GM20431 (cell line): ENCODE measurements around the gene AP5M1.
"Not testable (repeated sequence)": the region's sequence is repeated elsewhere in the genome, so short reads cannot be mapped to it uniquely, and the experiment has no call there.

Source experiments
- in situ Hi-C: fragments of 300-500 bp; cut with MseI, MboI; formaldehyde crosslinking; loops from one replicate; pipeline ENCODE4 v1.15.0; 2020; ENCODE audit warnings: low sequenced_read_pairs; ENCODE audit not compliant: unreplicated experiment

Gene AP5M1, protein sequence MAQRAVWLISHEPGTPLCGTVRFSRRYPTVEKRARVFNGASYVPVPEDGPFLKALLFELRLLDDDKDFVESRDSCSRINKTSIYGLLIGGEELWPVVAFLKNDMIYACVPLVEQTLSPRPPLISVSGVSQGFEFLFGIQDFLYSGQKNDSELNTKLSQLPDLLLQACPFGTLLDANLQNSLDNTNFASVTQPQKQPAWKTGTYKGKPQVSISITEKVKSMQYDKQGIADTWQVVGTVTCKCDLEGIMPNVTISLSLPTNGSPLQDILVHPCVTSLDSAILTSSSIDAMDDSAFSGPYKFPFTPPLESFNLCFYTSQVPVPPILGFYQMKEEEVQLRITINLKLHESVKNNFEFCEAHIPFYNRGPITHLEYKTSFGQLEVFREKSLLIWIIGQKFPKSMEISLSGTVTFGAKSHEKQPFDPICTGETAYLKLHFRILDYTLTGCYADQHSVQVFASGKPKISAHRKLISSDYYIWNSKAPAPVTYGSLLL

DNA sequence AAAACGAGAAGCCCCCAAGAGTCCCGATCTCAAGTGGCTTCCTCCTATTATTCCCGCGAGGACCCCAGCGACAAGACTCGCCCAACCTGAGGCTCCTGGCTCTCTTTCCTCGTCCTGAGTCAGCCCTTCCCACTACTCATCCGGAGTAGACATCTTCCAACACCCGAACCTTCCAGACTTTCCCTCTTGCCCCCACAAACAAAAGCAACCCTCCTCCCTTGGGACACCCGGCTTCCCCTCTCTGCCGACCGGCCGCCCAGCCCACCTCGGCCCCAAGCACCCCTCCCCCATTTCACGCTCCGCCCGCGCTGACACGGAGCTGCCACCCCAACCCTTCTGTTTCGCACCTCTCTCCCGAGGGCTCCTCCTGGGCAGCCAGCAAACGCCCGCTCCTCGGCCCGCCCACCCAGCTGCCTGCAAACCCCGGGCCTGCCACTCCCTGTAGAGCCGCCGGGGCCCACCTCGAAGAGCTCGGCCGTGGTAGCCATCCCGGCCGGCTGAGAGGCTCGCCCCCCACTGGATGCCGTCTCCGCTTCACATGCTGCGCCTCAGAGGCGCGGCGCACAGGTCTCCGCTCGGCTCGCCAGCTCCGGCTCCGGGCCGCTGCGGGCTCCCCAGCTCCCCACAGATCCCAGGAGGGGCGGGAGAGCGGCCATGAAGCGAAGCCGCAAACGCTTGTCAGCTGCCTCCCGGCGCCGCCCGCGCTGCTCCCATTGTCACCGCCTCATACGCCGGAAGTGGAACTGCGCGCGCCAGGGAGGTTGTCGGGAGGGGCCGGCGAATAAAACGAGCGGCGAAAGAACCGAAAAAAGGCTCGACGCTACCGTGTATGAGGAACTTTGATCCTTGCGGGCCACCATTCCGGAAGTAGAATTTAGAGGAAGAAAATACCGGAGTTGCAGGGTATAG, at the start of gene AP5M1, which contains the start of gene EXOC5:
TSS of gene AP5M1 (plus strand) at position 811 of the 909 bp plus-strand sequence. CDS start 344 bp downstream, outside the sequence.
TSS of gene EXOC5 (minus strand) at position 745 of the 909 bp plus-strand sequence. CDS start at position 488, 257 bp downstream.
- in situ Hi-C loops, result no loop called here

DNA sequence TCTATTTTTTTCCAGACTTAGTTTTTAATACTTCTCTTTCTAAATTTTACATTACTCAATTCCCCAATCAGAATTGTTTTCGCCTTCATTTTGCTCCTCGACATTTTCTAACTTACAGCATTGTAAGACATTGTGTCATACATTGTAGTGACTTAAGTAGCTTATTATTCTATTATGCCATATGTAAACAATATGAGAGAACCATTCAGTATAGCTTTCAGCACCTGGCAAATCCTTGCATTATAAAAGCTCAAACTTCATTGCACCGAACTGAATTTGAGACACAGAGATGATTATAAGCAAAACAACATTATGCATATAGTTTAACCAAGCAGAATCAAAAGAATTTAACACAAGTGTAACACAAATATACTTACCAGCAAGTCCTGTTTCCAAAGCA, 46.8 kb upstream of the AP5M1 start:
- in situ Hi-C loops, result no loop called here

DNA sequence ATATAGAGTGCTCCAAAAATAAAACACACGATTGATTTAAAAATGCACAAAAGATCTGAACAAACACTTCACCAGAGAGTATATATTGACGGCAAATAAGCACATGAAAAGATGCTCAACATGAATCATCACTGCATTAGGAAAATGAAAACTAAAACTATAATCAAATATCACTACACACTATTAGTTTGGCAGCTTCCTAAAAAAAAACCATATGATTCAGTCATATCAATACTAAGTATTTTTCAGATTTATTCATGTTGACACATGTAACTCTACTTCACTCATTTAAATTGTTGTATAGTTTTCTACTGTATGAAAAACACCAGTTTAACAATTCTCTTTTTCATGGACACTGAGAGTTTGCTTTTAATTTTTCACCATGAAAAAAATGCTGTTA, 41.7 kb upstream of the AP5M1 start:
- in situ Hi-C loops, result no loop called here

DNA sequence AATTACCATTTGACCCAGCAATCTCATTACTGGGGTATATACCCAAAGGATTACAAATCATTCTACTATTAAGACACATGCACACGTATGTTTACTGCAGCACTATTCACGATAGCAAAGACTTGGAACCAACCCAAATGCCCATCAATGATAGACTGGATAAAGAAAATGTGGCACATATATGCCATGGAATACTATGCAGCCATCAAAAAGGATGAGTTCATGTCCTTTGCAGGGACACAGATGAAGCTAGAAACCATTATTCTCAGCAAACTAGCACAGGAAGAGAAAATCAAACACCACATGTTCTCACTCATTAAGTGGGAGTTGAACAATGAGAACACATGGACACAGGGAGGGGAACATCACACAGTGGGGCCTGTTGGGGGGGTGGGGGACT, 40.5 kb upstream of the AP5M1 start:
- in situ Hi-C loops, result not testable (repeated sequence)

DNA sequence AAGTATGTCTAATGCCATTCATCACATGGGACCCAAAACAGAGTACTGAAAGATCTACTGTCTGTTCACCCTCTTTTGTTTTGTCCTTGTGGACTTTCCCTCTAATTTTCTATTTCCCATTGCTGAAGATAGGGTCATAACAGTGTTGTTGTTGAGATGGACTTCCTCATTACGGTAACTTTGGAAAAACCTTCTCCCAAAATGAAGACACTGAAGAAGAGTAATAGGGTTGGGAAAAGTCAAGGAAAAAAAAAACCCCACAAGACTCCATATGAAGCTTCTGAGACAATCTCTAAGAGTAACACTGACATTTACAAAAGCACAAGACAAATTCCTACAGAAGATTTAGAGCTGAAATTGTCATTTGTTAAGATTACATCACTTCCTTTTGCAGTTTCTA, 36.8 kb upstream of the AP5M1 start:
- in situ Hi-C loops, result no loop called here

DNA sequence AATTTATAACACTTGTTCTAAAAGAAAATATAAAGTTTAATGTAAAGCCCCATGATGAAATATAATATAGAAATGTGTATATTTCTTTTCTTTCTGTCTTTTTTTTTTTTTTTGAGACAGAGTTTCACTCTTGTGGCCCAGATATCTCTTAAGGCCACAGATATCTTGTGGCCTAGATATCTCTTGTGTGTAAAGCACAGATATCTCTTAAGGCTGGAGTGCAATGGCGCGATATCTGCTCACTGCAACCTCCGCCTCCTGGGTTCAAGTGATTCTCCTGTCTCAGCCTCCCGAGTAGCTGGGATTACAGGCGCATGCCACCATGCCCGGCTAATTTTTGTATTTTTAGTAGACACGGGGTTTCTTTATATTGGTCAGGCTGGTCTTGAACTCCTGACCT, 28.7 kb upstream of the AP5M1 start:
- in situ Hi-C loops, result not testable (repeated sequence)

DNA sequence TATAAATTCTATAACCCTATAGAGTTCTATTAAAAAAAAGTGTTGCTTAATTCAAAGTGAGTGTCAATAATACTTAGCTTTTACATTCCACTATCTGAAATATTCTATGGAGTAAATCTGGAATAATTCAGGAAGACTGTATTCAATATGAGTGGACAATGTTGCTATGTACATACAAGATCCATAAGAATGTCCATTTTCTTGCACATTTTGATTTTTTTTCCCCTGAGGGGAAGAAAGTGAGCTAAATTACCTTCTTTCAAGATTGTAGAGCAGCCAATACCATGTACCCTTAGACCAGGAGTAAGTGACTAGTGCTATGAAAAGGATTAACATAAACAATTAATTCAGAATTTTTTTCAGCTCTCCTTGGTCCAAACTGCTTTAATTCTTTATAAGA, 25.5 kb upstream of the AP5M1 start:
- in situ Hi-C loops, result no loop called here

DNA sequence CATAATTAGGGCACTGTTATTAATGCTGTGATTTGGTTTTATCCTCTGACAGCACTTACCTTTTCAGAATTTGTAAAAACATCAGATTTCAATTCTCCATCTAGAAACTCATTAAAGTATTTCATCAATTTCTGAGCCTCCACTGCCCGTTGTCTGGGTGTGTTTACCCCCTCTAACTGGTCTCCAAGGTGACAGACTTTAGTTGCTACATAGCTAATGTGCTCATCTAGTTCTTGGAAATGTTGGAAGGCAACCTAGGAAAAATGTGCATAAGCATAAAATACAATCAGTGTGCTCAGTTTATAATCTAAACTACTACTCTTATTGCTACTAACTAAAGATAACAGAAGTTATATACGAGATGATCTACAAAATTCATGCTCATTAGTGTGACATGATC, 24.7 kb upstream of the AP5M1 start:
- in situ Hi-C loops, result no loop called here

DNA sequence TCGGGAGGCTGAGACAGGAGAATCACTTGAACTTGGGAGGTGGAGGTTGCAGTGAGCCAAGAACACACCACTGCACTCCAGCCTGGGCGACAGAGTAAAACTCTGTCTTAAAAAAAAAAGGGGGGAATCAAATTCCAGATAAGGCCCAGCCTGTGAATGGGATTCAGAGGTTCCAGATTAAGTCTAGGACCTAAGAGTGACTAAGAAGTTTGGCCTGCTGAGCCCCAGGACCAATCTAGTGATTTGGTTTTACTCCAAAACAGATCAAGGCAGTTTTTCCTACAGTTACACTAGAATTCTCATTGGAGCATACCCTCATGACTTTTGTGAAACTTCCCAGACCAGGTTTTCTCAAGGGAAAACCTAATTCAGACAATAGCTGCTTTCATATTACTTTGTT, 22.8 kb upstream of the AP5M1 start:
- in situ Hi-C loops, result no loop called here

DNA sequence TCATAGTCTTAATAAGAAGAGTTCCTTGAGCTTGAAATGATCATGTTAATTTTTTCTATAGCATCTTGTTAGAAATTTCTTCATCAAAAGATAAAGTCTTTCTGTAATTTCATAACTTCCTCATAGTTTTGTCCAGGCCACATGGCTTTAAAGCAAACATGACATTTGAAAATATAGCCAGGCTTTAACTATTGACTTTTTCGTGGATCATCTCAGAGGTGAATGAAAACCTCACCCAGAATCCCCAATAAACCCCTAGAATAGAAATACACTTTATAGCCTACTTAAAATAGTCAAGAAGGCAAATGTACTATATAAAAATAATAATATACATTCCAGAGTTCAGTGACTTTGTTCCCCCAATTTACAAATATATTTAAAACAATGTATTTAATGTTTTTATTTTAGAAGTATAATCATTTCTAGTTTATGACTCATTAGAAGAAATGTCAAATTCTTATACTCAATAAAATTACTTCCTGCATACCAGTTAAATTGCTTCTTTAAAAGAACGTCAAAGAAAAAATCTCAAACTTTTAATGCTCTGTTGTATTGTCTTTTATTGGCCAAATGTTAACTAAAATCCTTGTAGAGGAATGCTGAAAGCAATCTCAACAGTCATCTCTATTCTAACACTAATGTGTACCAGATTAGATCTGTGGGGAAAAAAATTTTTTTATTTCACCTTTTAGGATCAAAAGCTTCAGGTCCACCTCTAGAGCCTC, 21.7 kb upstream of the AP5M1 start:
- in situ Hi-C loops, result no loop called here

DNA sequence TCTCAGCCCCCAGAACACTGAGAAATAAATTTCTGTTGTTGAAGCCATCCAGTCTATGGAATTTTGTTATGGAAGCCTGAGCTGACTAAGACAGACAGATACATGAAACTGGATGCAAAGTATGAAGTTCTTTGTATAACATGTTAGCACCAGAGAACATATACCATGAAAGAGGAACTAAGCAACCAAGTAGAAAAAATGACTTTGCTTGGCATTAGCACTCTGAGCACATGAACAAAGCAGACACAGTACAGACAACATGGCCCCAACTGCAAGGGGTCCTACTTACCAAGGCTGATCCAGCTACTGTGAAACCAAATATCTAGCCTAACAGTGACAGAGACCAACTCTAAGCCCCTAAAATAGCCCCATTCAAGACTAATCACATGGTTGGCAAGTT, 13.9 kb upstream of the AP5M1 start:
- in situ Hi-C loops, result no loop called here

DNA sequence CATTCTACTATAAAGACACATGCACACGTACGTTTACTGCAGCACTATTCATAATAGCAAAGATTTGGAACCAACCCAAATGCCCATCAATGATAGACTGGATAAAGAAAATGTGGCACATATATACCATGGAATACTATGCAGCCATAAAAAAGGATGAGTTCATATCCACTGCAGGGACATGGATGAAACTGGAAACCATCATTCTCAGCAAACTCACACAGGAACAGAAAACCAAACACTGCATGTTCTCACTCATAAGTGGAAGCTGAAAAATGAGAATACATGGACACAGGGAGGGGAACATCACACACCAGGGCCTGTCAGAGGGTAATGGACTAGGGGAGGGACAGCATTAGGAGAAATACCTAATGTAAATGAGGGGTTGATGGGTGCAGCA, 10.6 kb upstream of the AP5M1 start:
- in situ Hi-C loops, result not testable (repeated sequence)

DNA sequence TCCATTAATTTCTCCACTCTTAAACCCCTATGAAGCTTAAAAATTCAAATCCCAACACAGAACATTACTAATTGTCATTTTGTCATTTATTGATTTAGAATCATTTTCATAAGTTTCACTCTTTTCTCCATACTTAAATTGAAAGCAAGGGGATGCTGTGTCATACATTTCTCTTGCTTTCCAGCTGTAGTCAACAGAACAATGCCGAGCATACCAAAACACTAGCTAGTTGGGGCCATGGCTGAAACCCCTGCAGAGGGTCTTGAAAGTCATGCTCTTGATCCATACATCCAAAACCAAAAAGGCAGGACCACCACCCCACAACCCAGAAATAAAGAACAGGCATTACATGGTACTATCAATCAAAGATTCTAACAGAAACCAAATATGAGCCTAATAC, 9.1 kb upstream of the AP5M1 start:
- in situ Hi-C loops, result no loop called here

DNA sequence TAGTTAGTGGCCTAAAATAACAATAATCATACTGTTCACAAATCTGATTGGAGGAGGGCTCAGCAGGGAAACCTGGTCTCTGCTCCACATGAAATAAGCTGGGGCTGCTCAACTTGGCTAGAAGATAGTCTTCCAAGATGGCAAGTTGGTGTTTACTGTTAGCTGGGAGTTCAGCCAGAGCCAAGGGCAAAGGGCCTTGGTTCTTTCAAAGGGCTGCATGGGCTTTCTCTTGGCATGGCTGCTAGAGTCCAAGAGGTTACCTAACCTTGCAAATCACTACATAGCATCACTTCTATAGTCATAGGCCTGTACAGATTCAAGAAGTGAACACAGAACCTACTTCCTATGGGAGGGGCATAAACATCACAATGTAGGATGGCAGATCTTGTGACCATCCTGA, 7.2 kb upstream of the AP5M1 start:
- in situ Hi-C loops, result no loop called here

DNA sequence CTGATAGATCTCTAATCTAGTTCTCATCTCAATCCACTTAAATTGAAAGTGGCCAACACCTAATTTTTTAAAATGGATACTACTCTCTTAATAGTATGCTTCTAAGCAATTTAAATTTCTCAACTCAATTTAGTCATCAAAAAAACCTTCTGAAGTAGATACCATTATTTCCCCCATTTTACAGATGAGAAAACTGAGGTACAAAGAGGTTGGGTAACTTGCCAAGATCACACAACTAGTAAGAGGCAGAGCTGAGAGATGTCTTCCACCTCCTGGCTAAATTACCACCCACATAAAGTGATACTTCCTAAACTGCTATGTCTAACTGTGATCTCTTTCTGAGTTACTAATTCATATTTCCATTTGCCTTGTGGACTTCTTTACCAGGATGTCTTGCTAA, 6.7 kb upstream of the AP5M1 start:
- in situ Hi-C loops, result no loop called here

DNA sequence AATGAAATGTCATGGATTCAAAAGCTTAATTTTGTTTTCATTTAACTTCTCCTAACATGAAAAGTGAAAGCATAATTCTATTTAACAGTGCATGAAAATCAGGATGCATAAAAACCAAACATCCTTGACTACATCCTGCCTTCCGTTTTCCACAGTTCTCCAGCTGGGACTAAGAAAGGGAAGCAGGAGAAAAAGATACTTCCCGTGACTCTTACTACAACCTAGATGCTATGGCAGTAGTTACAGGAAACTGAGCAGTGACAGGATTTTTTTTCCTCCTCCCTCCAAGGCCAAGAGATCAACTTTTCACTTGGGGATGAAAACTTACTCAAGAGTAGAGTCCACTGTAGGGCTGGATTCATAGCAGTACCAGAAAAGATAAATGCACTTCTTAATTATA, 2.7 kb upstream of the AP5M1 start:
- in situ Hi-C loops, result no loop called here

DNA sequence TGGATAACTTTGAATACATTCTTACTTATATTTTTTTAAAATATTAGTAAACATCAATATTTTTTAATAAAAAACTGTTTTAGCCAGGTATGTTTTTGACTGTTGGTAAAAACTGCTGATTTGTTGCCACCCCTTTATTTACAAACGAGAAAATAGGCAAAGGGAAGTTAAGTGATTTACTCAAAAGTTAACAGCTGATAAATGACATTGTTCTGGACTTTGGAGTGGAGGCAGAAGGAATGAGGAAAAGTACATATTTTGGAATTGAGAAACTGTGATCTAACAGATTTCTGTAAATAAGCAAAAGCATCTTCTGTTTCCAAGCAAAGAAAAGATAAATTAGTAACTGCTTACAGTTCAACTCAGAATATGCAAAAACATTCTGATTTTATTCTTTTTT, 4.5 kb downstream of the AP5M1 start:
- in situ Hi-C loops, result no loop called here

DNA sequence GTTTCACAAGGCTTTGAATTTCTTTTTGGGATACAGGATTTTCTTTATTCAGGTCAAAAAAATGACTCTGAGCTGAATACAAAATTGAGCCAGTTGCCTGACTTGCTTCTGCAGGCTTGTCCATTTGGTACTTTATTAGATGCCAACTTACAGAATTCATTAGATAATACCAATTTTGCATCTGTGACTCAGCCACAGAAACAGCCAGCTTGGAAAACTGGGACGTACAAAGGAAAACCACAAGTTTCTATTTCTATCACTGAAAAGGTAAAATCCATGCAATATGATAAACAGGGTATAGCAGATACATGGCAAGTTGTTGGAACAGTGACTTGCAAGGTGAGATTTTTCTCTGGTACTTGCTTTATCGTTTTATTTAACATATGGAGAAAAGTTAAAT, 5.8 kb downstream of the AP5M1 start:
- in situ Hi-C loops, result no loop called here

DNA sequence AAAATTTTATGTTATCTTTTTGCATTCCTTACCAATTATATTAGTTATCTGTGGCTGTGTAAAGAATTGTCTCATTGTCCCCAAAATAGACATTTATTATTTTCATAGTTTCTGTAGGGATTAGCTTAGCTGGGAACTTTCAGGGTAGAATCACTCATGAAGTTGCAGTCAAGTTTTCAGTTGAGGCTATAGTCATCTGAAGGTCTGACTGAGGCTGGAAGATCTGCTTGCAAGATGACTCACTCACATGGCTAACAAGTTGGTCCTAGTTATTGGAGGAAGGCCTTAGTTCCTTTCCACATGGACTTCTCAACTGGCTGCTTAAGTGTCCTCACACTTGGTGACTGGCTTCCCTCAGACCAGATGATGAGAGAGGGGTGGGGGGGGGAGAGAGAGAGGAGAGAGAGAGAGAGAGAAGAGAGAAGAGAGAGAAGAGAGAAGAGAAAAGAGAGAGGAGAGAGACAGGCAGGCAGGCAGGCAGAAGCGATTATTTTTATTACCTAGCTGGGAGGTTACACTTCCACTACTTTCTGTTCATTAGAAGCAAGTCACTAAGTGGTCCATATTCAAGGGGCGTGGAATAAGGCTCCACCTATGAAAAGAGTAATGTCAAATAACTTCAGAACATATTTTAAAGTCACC, 6.4 kb downstream of the AP5M1 start:
- in situ Hi-C loops, result no loop called here

DNA sequence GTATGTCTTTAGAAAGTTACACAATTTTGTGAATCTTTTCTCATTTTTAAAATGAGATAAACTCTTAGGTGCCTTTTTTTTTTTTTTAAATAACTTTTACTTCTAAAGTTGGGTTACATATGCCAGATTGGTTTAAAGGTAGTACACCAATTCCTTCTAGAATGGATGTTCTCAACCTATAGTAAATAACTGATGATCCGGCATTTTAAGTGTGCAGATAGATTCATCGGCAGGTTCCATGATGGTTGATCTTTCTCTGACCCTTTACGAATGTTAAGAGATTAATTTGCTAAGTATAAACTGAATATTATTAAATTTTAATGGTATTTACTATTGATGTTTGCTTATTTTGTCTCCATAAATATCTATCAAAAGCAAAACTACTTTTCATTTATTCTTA, 8.3 kb downstream of the AP5M1 start:
- in situ Hi-C loops, result no loop called here
